HepG2 (cell line): ENCODE measurements around the gene MPP3. TPM values are rescaled to one million over a fixed set of nuclear protein-coding genes. Genes with fewer than 3 reads are reported as not detected.

Experiments used
- ARNTL ChIP-seq: sonication (generic); formaldehyde crosslinking; IDR thresholded peaks from 2 replicates; pipeline ENCODE4 v1.4.0; 2020; ENCODE audit warnings: mild to moderate bottlenecking, missing genetic modification reagents
- ATF7-NPFF ChIP-seq: sonication (generic); formaldehyde crosslinking; IDR thresholded peaks from 2 replicates; pipeline ENCODE4 v1.8.1; 2023; ENCODE audit warnings: mild to moderate bottlenecking, low read depth, missing genetic modification reagents, moderate library complexity
- BHLHE40 ChIP-seq: IDR thresholded peaks from 2 replicates; pipeline ENCODE4 v1.6.1; 2011; ENCODE audit warnings: low read length, improper control_type of control experiment
- HNF1B ChIP-seq: sonication (generic); formaldehyde crosslinking; IDR thresholded peaks from 2 replicates; pipeline ENCODE4 v1.5.1; 2020; ENCODE audit warnings: mild to moderate bottlenecking, moderate library complexity, missing genetic modification reagents
- IRF9 ChIP-seq: sonication (generic); formaldehyde crosslinking; IDR thresholded peaks from 2 replicates; pipeline ENCODE4 v1.8.0; 2022; ENCODE audit warnings: missing genetic modification reagents, mild to moderate bottlenecking, borderline replicate concordance
- RFX1 ChIP-seq: fragments of 450-650 bp; IDR thresholded peaks from 2 replicates; pipeline ENCODE4 v1.6.1; 2017
- SMAD9 ChIP-seq: sonication (generic); formaldehyde crosslinking; IDR thresholded peaks from 2 replicates; pipeline ENCODE4 v1.5.1; 2020; ENCODE audit warnings: mild to moderate bottlenecking, missing genetic modification reagents
- TEAD2 ChIP-seq: sonication (generic); formaldehyde crosslinking; IDR thresholded peaks from 2 replicates; pipeline ENCODE4 v1.9.0; 2021; ENCODE audit warnings: missing genetic modification reagents
- ZBTB34 ChIP-seq: sonication (generic); formaldehyde crosslinking; IDR thresholded peaks from 2 replicates; pipeline ENCODE4 v1.8.0; 2022; ENCODE audit warnings: mild to moderate bottlenecking, missing genetic modification reagents
- ZNF572 ChIP-seq: sonication (generic); formaldehyde crosslinking; IDR thresholded peaks from 2 replicates; pipeline ENCODE4 v1.5.1; 2020; ENCODE audit warnings: mild to moderate bottlenecking, missing genetic modification reagents
- ZNF614 ChIP-seq: IDR thresholded peaks from 2 replicates; pipeline ENCODE4 v1.6.1; 2018; ENCODE audit warnings: missing biosample characterization, missing genetic modification reagents, inconsistent platforms, borderline replicate concordance
- ZNF720 ChIP-seq: sonication (generic); formaldehyde crosslinking; IDR thresholded peaks from 2 replicates; pipeline ENCODE4 v1.4.0; 2020; ENCODE audit warnings: missing genetic modification reagents
- ZNF761 ChIP-seq: sonication (generic); formaldehyde crosslinking; conservative IDR thresholded peaks from 2 replicates; pipeline ENCODE4 v1.4.0; 2020; ENCODE audit warnings: mild to moderate bottlenecking, missing genetic modification reagents
- ZNF816 ChIP-seq: sonication (generic); formaldehyde crosslinking; IDR thresholded peaks from 2 replicates; pipeline ENCODE4 v1.8.0; 2022; ENCODE audit warnings: missing genetic modification reagents, mild to moderate bottlenecking, borderline replicate concordance
- polyA plus RNA-seq, 8 experiments: library from polyadenylated mRNA; depleted of rRNA in 3 of 8; stranded (reverse) in 7 of 8; unstranded in 1 of 8; fragments of >200 nt; fragmentation: Illumina TruSeq in 4 of 8; extraction: Trizol in 4 of 8; gene quantifications; 2 replicates each; pipeline versions ENCODE4 v1.2.1 to v1.2.3, GENCODE V29; 2011 to 2016; ENCODE audit warnings: low read depth in 4 of 8, missing spikeins in 1 of 8, mixed read lengths in 1 of 8; ENCODE audit not compliant: insufficient read depth in 1 of 8
- total RNA-seq, 5 experiments: library from RNA; depleted of rRNA; stranded (reverse); fragments of >200 nt; fragmentation: Illumina TruSeq; extraction: Trizol; gene quantifications; 2 replicates each; pipeline ENCODE4 v1.2.3, GENCODE V29; 2016; ENCODE audit warnings: low read depth in 1 of 5
- TF ChIP-seq, protein P1 (sequence below): sonication (generic); formaldehyde crosslinking; IDR thresholded peaks from 2 replicates; pipeline ENCODE4 v1.5.1; 2020; ENCODE audit warnings: mild to moderate bottlenecking, missing genetic modification reagents, borderline replicate concordance
- TF ChIP-seq, protein P2 (sequence below): sonication (generic); formaldehyde crosslinking; IDR thresholded peaks from 2 replicates; pipeline ENCODE4 v1.5.1; 2020; ENCODE audit warnings: mild to moderate bottlenecking, missing genetic modification reagents

MPP3 gene
- total and polyA plus RNA-seq, 2 of the 13 experiments (the other 11 are each of a cell fraction or from before 2014, with no cell fraction given): 0.91 to 1.8 TPM

GRCh38 chr17:43801844-43802243, 31.1 kb downstream of the MPP3 start (continued):
- TF ChIP-seq IRF9 (CRISPR knock-in tag) (no peak), ZNF572 (CRISPR knock-in tag) (no peak), RFX1 (no peak), ARNTL (CRISPR knock-in tag) (peak; percentile 59; the same call in 1 of the 2 replicates), SMAD9 (CRISPR knock-in tag) (no peak), BHLHE40 (0 out of 2 replicates have a peak, but pooled peaks have one; percentile 14), TEAD2 (no peak), HNF1B (peak; percentile 62; the same call in 1 of the 2 replicates), ZNF720 (CRISPR knock-in tag) (no peak), ZNF816 (CRISPR knock-in tag) (peak; percentile 51; the same call in 1 of the 2 replicates), ZBTB34 (CRISPR knock-in tag) (peak; percentile 59; the same call in 1 of the 2 replicates), ATF7-NPFF (CRISPR knock-in tag) (no peak), ZNF614 (CRISPR knock-in tag) (peak; percentile 86), ZNF761 (CRISPR knock-in tag) (no peak)
- TF ChIP-seq, protein P1, sequence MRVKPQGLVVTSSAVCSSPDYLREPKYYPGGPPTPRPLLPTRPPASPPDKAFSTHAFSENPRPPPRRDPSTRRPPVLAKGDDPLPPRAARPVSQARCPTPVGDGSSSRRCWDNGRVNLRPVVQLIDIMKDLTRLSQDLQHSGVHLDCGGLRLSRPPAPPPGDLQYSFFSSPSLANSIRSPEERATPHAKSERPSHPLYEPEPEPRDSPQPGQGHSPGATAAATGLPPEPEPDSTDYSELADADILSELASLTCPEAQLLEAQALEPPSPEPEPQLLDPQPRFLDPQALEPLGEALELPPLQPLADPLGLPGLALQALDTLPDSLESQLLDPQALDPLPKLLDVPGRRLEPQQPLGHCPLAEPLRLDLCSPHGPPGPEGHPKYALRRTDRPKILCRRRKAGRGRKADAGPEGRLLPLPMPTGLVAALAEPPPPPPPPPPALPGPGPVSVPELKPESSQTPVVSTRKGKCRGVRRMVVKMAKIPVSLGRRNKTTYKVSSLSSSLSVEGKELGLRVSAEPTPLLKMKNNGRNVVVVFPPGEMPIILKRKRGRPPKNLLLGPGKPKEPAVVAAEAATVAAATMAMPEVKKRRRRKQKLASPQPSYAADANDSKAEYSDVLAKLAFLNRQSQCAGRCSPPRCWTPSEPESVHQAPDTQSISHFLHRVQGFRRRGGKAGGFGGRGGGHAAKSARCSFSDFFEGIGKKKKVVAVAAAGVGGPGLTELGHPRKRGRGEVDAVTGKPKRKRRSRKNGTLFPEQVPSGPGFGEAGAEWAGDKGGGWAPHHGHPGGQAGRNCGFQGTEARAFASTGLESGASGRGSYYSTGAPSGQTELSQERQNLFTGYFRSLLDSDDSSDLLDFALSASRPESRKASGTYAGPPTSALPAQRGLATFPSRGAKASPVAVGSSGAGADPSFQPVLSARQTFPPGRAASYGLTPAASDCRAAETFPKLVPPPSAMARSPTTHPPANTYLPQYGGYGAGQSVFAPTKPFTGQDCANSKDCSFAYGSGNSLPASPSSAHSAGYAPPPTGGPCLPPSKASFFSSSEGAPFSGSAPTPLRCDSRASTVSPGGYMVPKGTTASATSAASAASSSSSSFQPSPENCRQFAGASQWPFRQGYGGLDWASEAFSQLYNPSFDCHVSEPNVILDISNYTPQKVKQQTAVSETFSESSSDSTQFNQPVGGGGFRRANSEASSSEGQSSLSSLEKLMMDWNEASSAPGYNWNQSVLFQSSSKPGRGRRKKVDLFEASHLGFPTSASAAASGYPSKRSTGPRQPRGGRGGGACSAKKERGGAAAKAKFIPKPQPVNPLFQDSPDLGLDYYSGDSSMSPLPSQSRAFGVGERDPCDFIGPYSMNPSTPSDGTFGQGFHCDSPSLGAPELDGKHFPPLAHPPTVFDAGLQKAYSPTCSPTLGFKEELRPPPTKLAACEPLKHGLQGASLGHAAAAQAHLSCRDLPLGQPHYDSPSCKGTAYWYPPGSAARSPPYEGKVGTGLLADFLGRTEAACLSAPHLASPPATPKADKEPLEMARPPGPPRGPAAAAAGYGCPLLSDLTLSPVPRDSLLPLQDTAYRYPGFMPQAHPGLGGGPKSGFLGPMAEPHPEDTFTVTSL (CRISPR knock-in tag): peak; percentile 94
- TF ChIP-seq, protein P2, sequence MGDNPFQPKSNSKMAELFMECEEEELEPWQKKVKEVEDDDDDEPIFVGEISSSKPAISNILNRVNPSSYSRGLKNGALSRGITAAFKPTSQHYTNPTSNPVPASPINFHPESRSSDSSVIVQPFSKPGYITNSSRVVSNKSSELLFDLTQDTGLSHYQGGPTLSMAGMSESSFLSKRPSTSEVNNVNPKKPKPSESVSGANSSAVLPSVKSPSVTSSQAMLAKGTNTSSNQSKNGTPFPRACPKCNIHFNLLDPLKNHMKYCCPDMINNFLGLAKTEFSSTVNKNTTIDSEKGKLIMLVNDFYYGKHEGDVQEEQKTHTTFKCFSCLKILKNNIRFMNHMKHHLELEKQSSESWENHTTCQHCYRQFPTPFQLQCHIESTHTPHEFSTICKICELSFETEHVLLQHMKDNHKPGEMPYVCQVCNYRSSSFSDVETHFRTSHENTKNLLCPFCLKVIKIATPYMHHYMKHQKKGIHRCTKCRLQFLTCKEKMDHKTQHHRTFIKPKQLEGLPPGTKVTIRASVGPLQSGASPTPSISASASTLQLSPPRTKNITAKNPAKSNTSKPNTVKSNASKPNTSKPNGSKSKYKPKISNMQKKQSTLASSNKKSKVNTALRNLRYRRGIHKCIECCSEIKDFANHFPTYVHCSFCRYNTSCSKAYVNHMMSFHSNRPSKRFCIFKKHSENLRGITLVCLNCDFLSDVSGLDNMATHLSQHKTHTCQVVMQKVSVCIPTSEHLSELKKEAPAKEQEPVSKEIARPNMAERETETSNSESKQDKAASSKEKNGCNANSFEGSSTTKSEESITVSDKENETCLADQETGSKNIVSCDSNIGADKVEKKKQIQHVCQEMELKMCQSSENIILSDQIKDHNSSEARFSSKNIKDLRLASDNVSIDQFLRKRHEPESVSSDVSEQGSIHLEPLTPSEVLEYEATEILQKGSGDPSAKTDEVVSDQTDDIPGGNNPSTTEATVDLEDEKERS (CRISPR knock-in tag): no peak
